HG03575 (cell line): ENCODE measurements around the gene IGSF21.

Experiments used
- ATAC-seq: cut with Tn5 transposase; IDR thresholded peaks from one replicate; pipeline ENCODE4 v1.9.1; 2021; ENCODE audit not compliant: unreplicated experiment, insufficient number of reproducible peaks, low FRiP score; ENCODE audit errors: extremely low read depth

The IGSF21 gene

GRCh38 chr1:18238190-18238589 is 130.6 kb downstream of the IGSF21 start:
- ATAC-seq = no peak

DNA sequence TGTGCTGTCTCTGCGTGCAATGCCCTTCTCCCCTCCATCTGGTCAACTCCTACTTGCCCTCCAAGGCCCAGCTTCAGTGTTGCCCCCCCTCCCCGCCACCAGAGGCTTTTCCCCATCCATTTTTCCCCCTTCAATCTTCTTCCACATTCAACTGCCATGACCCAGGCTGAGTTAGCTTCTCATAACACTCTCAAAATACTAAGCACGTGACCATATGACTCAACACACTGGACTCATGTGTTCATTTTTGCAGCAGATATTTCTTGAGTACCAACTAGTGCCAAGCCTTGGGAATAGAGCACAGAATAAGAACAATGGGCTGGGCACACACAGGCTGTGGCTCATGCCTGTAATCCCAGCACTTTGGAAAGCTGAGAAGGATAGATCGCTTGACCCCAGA is 132.1 kb downstream of the IGSF21 start:
- no peak for ATAC-seq

GRCh38 chr1:18240906-18241305 is 133.3 kb downstream of the IGSF21 start:
- no peak for ATAC-seq

- ATAC-seq = no peak
These were observed 134.3 kb downstream of the IGSF21 start for GRCh38 chr1:18241891-18242290.

GRCh38 chr1:18243503-18244175 is 136.0 kb downstream of the IGSF21 start:
- ATAC-seq = no peak

DNA sequence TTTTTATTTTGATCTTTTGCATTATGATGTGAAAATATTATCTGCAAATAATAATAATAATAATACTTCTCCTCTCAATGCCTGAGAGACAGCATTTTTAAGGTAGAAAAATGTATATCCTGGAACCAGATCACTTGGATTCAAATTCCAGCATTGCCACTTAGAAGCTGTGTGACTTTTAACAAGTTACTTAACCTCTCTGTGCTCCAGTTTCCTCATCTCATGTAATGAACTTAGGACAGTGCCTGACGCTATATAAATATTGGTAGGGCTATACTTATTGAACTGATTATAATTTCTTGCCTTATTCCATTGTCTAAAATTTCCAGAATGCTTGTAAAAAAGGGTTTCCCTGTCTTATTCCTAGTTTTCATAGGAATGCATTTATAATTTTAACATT is 137.2 kb downstream of the IGSF21 start:
- ATAC-seq = no peak

DNA sequence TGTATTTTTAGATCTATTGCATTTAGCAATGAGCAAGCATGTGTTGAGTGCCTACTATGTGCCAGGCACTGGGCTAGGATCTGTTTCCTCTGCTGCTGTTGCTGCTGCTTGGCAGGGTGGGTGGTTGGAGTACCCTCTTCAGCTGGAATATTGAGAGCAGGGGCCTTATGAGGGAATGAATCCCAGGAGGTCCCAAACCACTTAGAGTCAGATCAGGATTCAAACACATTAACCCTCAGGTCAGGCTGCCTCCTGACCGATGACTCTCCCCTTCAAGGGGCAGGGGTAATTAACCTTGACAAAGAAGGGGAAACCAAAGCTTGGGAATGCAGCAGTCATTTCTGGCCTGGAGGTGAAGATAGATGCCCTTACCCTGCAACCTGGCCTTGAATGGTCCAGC is 138.0 kb downstream of the IGSF21 start:
- ATAC-seq = no peak

DNA sequence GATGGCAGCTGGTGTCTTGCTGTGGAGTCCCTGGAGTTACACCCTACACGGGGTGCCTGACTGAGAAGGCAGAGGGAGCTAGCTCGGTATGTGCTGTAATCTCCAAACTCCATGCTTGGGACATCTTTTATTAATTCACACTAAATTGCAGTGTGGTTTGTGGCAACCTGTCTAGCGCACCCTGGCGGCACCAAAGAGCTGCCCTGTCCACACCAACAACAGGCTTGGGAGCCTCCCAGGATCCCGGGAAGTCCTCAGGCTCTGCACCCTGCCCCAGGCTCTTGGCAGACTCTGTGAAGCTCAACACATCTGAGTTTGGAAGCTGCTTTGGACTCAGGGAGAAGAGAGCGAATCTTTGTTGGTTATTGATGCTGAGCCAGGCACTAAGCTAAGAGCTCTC is 138.9 kb downstream of the IGSF21 start:
- ATAC-seq = no peak

- no peak for ATAC-seq
These were observed 139.6 kb downstream of the IGSF21 start for GRCh38 chr1:18247151-18247550.

DNA sequence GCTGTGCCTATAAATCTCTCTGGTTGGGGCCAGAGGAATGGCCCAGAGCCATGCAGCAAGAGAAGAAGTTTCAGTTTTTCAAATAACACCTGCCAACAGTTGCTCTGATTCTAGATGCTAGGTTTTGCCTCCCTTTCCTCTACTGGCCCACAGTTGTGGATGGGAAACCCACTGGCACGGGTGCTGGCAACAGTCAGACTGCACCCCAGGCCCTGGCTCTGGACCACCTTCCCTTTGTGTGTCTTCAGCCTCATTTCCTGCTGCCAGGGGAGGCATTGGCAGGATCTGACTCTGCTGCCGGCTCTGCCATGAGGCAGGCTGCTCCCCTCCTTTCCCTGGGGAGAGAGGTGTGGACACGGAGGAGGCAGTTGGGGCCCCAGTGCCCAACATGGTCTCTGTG is 142.0 kb downstream of the IGSF21 start:
- ATAC-seq = no peak

GRCh38 chr1:18253093-18253492 is 145.5 kb downstream of the IGSF21 start:
- ATAC-seq = no peak

DNA sequence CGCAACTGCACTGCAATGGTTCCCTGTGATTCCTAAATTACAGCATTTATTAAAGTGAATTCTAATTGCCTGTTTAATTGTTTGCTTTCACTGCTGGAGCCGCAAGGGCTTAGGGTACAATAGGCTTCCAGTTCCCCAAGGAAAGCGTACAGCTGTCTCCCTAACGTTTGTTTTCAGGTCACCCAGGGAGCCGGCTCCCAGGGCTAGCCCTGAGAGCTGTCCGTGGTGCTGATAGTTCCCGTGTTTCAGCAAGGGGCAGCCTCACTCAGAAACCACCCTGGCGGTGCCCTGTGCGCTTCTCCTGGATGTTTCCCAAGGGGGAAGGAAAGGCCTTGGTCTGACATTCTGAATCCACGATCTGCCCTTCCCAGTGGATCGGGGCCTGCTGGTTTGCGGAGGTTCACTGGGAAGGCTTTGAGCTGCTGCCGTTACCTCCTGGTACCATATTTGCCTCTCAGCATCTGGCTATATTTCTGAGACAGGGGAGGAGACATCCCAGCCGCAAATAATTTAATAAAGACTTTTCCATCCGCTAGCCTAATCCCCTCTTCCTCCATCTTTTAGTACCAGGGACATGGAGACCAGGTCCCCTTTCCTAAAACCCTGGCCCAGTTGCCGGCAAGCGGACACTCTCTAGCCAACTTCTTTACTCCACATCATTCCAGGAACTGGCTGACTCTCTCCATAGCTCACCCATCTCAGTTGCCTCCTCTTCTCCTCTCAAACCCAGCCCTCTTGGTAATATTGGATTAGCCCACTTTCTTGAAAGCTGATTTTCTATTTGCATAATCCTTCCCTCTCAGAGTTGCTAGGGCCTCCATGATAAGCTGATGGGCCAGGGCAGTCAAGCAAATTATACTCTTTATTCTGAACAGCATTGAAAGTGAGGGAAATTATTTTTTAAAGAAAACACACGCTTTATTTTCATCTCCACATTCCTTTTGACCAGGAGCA is 149.0 kb downstream of the IGSF21 start:
- no peak for ATAC-seq

GRCh38 chr1:18257778-18258177 is 150.2 kb downstream of the IGSF21 start:
- no peak for ATAC-seq

GRCh38 chr1:18261891-18262290 is 154.3 kb downstream of the IGSF21 start:
- no peak for ATAC-seq

DNA sequence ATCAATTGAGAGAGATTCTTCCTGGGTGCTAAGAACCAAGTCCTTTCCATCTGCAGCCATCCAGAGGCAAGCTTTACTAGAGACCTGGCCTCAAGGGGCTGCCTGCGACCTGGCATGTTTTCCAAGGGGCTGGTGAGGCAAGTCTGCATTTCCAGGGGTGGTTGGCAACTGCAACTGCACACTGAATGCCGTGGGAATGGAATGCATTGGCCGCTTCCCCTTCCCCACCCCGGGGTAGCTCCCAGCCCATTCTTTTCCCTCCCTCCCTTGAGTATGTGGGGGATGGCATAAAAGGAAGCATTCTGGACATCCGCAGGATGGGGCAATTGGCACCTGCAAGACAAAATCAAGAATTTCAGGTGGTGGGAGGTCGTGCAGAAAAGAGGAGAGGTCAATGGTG is 155.1 kb downstream of the IGSF21 start:
- no peak for ATAC-seq

DNA sequence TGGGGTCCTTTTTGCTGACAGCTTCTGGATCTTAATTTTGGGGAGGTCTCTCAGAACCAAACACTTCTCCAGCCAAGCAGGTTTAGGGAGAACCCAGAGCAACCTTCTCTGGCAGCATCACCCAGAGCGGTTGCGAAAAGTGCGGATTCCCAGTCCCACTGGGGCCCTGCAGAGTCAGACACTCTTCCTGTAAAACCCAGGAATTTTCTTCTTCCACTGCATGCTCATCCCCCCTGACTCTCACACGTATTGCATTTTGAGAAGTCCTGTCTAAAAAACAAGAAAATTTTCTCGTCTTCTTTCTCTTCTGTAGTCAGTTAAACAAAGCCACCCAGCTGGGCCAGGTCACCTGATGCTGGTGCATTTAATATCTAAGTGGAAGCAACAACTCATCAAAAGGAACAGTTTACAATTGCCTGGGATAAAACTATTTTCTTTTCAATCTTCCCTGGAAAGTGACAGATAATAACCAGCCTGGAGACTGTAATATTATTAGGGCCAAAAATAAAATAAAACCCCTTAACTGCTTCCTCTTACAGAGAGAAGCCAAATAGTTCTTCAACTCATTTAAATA is 156.0 kb downstream of the IGSF21 start:
- no peak for ATAC-seq

DNA sequence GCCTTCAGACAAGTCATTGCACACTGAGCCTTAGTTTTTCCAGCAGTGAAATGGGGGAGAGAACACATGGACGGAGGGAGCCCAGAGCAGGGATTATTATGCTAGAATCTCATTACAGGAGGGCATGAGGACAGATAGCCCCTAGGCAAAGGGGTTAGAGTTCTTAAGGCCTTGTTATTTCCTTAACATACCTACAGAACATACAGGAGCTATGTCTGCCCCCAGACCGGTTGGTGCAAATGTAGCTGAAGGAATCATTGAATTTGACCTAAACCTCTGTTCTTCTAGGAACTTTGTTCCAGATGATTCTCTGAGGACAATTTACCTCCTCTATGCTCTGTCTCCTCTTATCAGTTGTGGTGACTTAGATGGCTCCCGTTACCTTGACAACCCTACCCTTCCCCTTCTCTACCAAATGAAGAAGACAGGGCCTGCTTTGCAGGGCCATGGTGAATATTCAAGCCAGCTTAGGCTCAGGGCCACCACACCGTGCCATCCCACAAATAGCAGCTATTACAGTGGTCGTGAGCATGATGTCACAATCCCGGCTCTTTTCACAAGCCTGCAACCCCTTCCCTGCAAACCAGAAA is 156.9 kb downstream of the IGSF21 start:
- ATAC-seq = no peak

GRCh38 chr1:18265641-18266040 is 158.0 kb downstream of the IGSF21 start:
- no peak for ATAC-seq

DNA sequence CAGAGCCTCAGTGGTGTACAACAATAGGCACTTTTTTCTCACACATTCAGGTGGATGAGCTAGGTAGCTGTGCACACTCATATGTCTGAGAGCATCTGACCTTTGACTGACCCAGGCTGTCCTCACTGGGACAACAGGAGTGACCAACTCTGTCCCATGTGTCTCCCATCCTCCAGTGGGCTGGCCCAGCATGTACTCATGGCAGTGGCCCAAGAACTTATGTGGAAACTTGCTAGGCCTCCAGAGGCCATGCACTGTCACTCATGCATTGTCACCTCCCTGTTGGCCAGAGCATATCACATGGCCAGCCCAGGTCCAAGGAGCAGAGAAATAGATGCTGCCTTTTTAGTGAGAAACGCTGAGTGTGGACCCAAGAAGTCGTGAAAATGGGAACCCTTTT is 158.8 kb downstream of the IGSF21 start:
- ATAC-seq = no peak

DNA sequence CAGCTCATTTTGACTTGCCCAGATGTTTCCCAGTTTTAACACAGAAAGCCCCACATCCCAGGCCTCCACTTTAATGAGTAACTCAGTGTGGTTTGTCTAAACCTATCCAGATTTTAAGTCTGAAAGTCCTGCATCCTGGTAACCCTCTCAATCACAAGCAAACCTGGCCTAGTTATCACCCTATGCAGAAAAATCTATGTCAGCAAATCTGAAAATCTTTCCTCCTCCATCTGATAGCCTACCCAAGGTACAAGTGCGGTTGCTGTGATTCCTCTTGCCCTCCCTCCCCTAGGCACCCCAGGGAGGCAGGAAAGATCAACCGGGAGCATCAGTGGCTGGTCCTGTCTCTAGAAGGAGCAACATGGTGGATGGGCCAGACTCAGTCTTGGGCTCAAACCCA is 163.7 kb downstream of the IGSF21 start:
- no peak for ATAC-seq
